Fibroblast of the conjunctiva (primary cell): ENCODE measurements around the gene BCAP31.
"Not testable (repeated sequence)": the region's sequence is repeated elsewhere in the genome, so short reads cannot be mapped to it uniquely, and the experiment has no call there.

Source experiments
- DNase-seq: peaks from one replicate; pipeline ENCODE4 v3.0.0-alpha.2; 2010; ENCODE audit warnings: low read depth

Gene BCAP31

DNA sequence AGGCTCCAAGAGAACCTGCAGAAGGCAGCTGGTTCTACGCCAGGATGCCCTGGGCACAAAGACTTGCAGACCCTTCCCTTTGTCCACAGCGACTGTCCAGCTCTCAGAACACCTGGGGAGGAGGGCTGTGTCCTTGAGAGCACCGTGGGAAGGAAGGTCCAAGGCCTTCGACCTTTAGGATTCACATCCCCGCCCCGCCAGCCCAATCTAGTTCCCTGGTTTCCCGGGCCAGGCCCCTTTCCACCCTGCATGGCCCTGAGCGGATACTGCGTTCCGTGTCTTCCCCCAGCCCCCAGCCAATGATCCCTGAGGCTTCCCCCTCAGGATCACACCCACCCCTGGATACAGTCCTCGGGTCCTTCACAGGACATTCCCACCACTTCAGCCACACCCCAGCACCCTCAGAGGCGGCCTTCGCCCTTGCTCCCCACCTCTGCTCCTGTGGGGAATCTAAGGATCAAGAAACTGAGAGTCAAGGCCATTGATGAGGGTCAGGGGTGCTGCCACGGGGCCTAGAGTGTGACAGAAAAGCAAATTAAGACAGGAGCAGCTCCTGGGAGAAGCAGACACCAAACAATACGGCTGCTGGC, 9.6 kb upstream of the BCAP31 start:
- DNase-seq: no peak

DNA sequence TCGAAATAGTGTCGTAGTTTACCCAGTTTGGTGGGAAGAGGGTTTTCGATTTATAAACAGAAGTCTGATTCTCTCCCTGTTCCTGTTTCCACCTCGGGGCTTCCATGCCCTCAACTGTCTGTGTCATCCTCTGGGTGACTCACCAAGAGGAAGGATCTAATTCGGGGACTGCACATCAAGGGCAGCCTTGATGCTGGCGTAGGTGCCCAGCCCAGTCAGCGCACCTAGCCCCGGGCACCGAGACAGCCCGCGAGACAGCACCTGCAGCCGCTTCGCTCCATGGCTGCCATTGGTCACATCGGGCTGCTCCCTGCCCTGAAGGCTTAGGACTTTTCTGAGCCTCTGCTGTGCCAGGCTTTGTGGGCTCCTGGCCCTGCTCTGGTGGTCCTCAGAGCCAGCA, 8.2 kb upstream of the BCAP31 start:
- no peak for DNase-seq

DNA sequence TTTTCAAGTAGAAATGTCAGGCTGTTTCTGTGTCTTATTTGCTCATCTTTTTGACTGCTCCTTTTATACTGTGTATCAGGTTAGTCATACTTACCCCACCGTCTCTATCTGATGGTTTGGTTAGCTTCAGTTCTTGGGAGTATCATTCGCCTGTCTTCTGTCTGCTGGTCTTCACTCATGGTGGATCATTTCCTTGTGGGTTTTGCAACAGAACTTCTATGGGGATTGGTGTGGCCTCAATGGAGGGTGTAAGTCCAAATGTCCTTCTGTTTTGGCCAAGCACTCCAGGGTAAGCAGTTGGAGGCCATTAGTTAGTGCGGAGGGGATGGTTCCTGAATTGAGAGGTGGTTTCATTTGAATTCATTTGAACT, 7.6 kb upstream of the BCAP31 start:
- no peak for DNase-seq

DNA sequence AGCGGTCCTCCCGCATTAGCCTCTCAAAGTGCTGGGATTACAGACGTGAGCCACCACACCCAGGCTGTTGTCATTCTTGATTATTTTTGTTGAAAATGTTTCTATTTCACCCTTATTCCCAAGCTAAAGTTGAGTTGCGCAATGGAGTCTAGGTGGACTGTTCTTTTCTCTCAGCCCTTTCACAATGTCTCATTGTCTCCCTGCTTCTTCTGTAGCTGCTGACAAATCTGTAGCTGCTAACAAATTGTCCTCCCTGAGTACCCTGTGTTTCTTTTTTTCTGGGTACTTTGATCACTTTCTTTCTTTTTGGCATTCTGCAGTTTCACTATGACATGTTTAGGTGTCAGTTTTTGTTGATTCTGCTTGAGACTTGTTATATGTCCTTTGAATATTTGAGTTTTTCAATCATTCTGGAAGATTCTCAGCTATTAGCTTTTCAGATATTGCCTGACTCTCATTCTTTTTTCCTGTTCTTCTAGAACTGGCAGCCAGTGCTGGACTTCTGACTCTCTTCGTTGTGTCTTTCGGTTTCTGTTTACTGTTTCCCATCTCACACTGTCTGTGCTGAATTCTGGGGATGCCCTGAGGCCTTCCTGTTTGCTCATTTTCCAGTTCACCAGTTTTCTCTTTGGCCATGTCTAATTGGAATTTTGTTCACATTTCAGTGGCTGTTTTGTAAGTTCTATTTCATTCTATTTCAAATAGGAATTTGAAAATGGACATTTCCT, 7.1 kb upstream of the BCAP31 start:
- no peak for DNase-seq

DNA sequence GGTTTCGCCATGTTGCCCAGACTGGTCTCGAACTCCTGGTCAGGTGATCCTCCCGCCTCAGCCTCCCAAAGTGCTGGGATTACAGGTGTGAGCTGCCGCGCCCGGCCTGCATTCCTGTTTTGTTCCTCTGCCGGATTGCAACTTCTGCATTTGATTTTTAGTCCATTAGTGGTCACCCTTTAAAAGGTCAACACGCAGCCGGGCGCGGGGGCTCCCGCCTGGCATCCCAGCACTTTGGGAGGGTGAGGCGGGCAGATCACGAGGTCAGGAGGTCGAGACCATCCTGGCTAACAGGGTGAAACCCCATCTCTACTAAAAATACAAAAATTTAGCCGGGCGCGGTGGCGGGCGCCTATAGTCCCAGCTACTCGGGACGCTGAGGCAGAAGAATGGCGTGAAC, 5.9 kb upstream of the BCAP31 start:
- not testable (repeated sequence) for DNase-seq

DNA sequence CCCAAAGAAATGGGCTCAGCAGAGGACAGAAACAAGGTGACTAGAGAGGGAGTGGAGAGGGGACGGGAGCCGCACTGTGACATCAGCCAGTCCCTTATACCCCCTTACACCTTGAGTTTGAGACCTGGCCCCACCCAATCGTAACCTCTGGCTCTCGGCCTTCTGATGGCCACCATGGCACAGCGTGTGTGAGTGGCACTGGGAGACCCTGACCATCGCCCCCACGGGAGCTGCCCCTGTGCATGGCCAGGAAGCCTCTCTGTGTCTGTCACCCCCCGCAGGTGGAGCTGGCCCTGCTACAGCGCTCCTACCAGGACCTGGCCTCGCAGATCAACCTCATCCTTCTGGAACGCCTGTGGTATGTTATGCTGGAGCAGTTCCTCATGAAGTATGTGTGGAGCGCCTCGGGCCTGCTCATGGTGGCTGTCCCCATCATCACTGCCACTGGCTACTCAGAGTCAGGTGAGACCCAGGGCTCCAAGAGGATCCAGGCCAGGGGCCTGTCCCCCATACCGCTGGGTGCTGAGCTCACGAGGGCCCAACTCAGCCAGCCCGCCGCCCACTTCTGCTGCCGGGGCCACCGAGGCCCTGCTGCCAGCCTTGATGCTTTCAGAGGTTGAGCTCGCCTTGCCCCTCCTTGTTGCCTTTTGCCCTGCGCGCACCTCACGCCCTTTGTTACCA, 4.9 kb upstream of the BCAP31 start:
- no peak for DNase-seq

DNA sequence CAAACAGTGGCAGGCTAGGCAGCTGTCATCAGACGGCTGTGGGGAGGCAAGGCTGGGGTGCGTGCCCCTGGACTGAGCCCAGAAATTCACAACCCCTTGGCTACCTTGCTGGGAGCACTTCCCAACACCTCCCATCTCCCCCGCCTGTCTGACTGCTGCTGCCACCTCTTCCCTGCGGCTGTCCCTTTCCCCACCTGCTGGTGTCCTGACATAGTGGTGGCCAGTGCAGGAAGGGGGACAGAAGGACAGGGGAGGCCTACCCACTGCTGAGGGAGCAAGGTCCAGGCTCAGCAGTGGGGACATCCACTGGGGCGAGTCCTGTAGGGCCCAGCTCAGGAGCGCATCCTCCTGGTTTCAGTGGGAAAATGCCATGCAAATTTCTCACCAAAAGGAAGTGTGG, 3.9 kb upstream of the BCAP31 start:
- no peak for DNase-seq

DNA sequence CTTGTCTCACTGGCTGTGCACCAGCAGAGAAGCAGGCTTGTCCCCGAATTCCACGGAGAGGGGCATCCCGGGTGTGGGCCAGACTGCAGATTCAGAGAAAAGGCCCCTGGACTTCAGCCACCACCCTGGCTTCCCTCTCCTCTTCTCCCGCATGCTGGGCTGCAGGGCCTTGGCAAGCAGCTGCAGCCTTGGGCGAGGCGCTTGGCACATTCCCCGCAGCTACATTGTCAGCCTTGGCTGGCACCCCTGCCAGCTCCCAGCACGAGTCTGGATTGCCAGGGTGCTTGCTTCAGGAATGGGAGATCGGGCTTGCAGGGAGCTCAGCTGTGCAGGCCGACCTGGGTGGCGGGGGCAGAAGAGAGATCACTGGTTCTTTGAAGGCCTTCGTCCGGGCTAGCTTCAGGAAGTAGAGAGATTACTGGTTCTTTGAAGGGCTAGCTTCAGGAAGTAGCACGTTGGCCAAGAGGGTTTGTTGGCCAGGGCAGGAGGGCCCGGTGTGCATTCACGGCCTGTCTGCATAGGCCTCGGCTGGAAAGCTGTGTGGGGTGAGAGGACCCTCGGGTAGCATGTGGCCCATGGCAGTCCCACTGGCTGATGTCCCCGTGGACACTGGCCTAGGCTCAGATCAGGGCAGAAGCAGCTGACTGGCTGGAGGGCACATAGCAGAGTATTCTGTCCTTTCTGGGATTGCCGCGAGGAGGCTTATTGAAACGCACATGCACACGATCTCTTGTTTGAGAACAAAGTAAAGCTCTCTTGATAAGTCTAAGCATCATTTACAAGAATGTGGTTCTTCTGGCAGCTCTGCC, 3.1 kb upstream of the BCAP31 start:
- DNase-seq: no peak

DNA sequence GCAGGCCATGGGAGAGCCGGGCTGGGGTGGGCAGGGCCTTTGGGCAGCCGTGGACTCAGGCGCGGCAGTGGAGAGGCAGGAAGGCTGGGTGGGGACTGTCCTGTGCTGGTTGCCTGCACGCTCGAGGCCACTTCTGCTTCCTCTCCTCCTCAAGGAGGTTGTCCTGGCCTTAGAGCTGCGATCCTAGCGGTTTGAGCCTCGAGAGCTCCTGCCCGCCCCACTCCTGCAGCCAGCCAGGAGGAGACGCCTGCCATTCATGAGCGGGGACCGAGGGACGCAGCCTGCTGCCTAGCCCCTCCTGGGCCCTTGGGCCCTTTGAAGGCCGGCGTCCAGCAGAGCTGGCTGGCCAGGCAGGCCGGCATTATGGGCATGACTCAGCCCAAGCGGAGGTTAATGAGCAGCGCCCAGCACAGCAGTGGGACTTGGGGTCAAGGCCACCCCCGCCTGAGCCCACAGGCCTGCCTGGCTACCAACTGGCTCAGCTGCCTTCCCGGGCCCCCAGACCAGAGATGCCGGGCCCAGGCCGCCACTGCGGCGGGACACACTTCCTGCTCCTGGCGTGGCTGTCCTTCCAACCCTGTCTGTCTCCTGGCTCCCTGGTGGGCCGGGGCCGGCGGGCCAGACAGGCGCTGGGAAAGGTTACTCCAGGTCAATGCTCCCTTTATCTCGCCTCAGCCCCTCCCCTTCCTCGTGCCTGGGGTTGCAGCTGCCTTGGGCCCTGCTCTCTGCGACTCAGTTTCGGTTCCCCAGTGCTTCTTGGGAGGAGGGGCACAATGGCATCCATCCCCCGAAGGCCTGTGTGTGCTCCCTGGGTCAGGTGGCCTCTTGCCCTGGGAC, 2.3 kb upstream of the BCAP31 start:
- no peak for DNase-seq

DNA sequence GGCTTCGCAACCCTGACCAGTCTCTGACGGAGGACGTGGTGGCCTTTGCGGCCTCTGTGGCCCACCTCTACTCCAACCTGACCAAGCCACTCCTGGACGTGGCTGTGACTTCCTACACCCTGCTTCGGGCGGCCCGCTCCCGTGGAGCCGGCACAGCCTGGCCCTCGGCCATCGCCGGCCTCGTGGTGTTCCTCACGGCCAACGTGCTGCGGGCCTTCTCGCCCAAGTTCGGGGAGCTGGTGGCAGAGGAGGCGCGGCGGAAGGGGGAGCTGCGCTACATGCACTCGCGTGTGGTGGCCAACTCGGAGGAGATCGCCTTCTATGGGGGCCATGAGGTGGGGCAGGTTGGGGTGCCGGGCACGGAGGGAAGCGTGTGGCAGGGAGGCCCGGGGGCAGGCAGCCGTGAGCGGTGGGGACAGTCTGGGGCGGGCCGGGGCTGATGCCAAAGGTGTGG, 1.7 kb upstream of the BCAP31 start:
- DNase-seq: no peak

DNA sequence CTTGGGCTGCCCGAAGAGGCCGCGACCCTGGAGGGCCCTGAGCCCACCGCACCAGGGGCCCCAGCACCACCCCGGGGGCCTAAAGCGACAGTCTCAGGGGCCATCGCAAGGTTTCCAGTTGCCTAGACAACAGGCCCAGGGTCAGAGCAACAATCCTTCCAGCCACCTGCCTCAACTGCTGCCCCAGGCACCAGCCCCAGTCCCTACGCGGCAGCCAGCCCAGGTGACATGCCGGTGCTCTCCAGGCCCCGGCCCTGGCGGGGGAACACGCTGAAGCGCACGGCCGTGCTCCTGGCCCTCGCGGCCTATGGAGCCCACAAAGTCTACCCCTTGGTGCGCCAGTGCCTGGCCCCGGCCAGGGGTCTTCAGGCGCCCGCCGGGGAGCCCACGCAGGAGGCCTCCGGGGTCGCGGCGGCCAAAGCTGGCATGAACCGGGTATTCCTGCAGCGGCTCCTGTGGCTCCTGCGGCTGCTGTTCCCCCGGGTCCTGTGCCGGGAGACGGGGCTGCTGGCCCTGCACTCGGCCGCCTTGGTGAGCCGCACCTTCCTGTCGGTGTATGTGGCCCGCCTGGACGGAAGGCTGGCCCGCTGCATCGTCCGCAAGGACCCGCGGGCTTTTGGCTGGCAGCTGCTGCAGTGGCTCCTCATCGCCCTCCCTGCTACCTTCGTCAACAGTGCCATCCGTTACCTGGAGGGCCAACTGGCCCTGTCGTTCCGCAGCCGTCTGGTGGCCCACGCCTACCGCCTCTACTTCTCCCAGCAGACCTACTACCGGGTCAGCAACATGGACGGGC, 1.0 kb upstream of the BCAP31 start:
- DNase-seq: no peak

DNA sequence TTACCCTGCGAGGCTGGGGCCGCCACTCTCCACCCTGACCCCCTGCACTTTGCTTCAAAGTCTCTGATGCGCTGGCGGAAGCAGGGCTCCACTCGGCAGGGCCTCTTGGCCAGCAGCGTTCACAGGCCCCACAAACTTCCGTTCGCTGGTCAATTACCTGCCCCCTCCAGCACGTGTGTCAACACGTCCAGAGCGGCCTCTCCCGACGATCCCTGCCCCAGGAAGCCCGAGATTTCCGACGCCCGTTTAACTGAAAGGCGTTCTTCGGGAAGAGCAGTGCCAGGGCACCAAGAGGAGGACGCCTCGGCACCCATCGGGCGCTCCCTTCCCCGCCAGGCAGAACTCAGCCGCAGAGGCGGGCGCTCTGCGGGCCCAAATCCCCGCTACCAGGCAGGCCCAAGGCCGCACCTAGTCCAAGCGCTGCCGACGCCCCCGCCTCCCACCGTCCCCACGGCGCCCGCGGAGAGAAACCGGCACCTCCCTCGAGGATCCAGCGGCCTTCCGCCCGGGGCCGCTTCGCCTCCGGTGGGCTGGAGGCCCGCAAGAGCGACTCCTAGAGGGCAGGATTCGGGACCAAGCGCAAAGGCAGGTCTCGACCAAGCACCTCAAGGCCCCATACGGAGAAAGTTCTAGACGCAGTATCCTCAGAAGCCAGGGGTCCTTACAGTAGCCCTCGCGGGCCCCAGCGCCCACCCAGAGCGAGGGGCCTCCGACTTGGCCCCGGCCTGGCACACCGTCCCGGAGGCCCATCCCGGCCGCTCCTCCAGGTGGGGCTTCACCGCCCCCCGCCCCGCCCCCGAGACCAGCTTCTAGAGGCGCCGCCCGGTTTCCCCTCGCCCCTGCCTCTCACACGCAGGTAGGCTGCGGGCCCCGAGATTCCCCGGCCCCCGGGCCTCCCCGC, 586 bp downstream of the BCAP31 start:
- no peak for DNase-seq

DNA sequence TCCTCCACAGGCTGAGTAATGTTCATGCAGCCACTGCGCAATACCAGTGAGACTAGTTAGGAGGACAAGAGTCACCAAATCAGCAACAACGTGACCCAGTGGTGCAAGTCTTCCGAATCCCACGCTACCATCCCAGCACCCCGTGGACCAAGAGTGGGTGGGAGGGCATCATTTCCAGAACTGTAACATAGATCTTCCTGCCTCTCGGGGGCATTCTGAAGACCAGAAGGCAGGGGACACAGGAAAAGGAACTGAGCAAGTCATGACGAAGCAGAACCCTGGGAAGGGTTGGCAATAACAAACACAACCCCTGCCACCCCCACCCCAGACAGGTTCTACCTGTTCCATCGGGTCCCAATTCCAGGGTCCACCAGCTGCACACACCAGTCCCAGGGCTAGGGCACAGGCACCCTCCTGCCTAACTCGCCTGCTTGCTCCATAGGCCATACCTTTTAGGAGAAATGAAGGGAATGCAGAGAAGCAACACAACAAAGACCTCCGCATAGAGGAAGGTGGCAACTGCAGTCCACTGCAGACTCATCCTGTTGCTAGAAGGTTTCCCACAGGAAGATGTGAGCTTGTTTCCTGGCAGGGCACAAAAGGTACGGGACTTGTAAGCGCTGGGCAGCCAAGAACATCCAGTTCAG, 1.4 kb downstream of the BCAP31 start:
- no peak for DNase-seq

DNA sequence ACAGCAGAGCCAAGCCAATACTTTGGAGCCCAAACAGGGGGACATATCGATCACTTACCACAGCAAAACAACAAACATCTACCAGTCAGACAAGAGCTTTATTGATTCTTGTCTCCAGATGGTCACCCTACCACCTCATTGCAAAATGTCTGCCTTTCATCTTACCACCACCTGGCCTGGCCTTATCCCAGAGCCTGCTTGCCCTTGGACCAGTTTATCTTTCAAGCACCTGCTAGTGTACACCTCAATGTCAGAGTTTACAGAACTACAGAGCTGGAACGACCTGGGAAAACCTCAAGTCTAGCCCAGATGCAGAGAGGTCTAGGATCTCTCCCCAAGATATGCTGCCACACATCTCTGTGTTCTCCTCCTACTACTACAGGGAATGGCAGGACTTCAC, 4.5 kb downstream of the BCAP31 start:
- no peak for DNase-seq

DNA sequence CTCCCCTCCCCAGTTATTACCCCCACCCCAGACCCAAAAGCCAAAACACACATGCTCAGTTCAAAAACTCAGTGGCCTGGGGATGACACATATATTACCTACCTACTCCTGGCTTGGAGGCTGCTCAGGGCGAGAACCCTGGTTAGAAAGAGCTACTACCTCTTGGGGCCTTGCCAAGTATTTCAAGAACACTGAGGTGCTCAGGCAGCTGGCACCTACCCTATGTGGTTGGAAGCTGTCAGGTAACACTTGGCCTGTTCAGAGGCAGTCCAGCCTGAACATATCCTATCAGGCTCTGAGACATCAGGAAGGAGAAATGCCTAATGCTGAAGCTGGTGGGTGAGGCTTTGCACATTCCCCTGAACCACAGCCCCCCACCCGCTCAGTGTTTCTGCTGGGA, 4.9 kb downstream of the BCAP31 start:
- no peak for DNase-seq

DNA sequence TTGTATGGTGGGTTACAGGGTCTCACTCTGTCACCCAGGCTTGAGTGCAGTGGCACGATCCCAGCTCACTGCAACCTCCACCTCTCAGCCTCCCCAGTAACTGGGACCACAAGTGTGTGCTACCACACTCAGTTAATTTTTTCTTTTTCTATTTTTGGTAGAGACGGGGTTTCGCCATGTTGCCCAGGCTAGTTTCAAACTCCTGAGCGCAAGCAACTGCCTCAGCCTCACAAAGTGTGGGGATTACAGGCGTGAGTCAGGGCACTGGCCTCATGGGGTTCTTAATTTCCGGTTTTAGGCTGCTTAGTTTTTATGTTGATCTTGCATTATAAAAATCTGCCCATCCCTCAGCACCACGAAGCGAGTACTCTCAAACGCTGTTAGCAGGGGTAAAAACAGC, 6.7 kb downstream of the BCAP31 start:
- DNase-seq: no peak

DNA sequence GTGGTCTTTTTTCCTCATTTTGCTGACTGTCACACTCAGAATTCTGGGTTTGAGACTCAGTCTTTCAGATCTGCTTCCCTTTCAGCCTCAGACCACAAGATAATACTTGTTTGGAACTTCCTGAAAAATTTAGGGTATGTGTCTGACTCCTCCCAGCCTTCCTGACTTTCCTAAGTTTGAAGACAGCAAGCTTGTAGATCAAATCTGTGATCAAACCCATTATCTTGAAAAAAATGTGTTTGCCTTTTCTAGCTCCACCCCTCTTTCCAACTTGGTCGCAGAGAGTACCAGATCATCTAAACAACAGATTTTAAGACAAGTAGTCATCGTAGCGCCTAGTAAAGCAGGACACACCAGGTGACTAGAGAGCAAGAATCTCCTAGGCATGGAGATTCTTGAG, 9.9 kb downstream of the BCAP31 start:
- no peak for DNase-seq

DNA sequence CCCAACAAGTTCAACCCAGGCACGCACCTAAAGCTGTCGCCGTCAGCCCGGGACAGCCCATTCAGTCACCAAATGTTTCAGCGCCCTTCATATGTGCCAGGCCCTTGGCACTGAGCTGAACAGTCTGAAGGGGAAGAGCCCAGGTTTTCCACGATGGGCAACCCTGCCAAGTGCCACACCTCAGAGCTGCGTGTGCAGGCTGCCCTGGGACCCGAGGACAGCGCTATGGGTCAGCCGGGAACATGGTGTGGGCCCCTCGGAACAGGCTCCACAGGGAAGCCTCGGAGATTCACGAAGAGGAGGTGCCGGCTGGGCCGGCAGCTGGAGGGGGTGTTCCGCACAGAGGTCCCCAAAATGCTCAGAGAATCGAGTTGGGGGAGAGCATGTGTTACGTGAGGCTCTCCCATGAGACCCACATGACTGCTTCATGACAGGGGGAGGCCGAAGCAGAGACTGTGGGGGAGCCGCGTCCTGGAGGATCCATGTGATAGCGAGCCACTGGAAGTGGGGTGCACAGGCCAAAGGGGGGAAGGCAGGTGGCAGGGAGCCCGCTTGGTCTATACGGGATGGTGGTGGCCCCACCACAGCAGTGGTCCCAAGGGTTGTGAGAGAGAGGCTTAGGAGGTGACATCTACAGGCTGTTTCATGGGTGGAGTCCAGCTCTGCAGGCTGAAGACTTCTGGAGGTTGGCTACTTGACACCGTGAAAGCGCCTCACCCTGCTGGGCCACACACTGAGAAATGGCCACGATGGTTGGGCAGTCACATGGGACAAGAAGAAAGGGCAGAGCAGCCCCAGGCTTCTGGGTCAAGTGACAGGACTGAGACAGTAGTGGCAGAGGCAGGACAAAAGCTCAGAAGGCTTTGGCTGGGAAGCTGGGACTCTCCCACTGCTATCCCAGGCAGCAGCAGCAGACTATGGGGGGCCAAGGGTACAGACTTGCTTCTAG, 14.2 kb downstream of the BCAP31 start:
- DNase-seq: no peak
